GM18951 (cell line): ENCODE data around the gene TBX10.

ENCODE experiments used
- POLR2A ChIP-seq: IDR thresholded peaks from 4 replicates; pipeline ENCODE4 v1.6.1; 2011; ENCODE audit warnings: mild to moderate bottlenecking; ENCODE audit not compliant: insufficient read length, insufficient read depth; ENCODE audit errors: extremely low read depth
- in situ Hi-C: fragments of 300-500 bp; cut with MboI; formaldehyde crosslinking; loops from one replicate; pipeline ENCODE4 v1.12.0; 2022; ENCODE audit warnings: low sequenced_read_pairs, mixed read lengths, inconsistent platforms; ENCODE audit not compliant: unreplicated experiment

The TBX10 gene

DNA sequence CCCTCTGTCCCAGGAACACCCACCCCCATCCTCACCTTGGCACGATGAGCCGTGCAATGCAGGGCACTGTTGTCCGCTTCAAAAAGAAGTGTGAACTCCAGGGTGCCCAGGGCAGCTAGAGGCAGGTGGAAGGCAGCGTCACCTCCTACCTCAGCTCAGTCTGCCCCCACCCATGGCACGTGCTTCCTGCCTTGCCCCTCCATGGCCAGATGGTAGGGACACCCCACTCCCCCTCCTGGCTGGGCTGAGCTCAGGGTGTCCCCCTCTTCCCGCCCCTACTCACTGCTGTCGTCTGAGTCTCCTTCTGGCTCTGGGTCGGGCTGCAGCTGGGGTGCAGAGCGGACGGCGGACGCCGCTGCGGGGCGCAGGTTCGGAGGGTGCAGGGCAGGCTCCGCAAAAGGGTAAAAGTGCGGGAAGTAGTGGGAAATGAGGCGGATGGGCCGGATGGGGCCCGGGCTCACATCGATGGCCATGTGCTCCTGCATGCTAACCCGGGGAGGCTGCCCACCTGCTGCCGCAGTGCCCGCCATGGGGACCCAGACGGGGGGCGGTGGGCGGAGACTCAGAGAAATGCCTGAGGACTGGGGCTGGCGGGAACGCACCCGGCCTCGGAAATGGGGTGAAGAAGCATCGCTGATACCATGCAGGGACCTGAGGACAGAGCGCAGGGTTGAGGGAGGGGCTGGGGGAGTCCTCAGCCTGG lies 23.7 kb downstream of the TBX10 start:
- in situ Hi-C loops: no loop called here
- TF ChIP-seq POLR2A: no peak

DNA sequence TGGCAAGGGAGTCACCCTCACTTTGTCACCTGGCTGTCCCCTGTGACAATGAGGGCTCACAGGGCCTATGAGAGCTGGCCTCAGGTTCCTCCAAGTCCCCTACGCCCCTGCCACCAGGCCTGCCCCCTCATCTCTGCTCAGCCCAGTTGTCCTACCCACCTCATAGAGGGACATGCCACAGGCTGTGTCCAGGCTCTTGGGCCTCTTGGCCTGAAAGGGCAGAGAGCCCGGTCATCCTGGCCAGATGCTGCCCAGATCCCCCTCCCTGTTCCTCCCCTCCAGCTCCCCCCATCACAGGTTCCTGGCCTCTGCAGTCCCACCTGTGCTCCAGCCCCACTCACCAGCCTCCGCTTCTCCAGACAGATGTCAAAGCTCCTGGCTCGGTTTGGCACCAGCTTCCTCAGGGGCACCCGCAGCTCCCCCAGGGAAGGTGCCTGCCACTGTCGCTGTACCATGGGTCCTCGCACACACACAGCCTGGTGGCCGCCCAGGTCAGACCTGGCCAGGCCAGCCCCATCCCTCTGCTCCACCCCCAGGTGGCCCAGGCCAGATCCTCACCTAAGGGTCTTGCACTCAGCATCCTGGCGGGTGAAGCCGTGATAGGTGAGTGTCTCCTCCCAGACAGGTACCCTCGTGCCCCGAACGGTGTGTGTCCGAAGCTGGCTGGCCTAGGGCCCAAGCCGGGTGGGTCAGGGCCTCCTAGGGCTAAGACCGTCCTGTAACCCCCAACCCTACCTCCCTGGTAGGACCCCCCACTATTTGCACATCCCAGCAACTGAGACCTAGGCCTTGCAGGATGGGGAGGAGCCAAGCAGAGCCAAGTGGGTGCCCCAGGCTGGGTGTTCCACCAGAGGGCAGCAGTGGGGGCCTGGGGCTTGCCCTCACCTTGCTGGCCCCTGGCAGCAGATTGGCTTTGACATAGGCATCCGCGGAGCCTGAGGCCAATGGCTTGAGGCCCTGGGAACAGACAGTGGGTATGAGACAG lies 24.5 kb downstream of the TBX10 start:
- in situ Hi-C loops: no loop called here
- TF ChIP-seq POLR2A: no peak

DNA sequence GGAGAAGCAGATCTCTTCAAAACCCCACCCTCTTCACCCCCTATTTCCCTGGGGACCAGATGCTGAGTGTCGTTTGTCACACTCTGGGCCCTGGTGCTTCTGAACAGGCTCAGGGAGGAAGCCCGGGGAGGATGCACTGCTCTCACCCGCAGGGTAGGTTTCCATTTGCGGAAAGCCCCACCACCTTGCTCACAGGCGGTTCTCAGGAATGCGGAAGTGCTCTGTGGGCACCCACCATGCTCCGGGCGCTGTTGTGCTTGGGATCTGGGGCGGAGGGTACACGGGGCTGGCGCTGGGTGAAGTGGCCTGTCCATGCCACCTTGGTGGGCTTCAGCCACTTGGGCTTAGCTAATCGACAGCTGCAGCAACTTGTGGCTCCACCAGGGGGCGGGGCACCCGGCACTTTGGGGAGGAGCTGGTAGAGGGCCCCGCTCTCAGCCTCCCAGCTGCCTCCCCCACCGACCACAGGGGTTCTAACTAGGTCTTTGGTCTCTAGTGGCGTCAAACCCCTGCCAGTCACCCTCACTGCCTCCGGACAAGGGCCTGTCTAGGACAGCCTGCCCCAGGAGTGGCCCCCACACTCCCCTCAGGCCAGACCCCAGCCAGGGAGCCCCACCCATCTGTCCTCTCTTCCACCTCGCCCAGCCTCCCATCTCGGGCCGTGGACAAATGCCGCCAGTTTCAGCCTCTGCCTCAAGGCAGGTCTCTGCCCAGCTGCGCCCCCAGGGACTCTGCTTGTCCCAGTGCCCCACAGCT lies 25.4 kb downstream of the TBX10 start:
- in situ Hi-C loops: no loop called here

DNA sequence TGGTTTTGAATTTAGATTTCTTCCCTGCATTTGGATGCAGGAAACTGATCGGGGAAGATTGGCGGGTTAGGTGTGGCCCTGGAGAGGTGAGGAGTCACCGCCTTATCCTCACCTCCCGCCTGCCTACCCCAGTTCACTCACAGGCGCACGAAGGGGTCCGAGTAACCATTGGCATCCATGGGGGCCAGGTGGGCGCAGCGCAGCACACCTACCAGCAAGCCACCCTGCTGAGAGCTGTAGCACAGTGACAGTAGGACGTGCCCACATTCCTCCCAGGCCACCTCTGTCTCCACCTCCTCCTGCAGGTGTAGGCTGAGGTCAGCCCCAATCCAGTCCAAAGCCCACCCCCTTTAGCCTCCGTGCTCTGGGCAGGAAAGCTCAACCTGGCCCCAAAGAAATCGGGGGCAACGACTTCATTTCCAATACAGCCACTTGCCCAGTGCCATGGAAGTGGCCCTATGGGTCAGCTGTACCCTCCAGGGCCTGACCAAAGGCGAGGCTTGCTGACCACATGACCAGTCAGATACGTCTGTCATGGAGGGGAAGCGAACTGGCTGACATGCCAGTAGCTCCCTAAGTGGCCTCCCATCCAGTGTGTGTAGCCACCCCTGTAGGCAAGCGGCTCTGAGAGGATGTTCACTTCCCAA lies 26.1 kb downstream of the TBX10 start:
- in situ Hi-C loops: no loop called here
- no peak for TF ChIP-seq POLR2A

More for the DNA sequence above, 25.4 kb downstream of the TBX10 start:
- peak; percentile 78 for TF ChIP-seq POLR2A

DNA sequence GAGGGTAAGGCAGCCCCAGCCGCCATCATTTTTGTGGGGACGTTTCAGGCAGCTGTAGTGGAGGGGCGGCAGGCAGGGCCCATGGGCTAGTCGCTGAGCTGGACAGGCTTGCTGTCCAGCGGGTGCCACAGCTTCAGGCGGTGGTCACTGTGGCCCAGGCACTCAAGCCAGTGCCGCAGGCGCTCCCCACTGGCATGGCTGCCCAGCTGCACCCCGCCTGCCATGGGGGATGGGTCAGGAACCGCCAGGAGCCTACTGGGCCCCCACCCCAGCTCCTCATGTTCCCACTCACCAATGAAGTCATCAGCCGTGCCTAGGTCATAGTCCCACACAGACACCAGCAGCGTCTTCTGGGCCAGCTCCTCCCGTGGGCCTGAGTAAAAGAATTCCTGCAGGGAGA lies 26.8 kb downstream of the TBX10 start:
- TF ChIP-seq POLR2A: no peak
- in situ Hi-C loops: no loop called here

DNA sequence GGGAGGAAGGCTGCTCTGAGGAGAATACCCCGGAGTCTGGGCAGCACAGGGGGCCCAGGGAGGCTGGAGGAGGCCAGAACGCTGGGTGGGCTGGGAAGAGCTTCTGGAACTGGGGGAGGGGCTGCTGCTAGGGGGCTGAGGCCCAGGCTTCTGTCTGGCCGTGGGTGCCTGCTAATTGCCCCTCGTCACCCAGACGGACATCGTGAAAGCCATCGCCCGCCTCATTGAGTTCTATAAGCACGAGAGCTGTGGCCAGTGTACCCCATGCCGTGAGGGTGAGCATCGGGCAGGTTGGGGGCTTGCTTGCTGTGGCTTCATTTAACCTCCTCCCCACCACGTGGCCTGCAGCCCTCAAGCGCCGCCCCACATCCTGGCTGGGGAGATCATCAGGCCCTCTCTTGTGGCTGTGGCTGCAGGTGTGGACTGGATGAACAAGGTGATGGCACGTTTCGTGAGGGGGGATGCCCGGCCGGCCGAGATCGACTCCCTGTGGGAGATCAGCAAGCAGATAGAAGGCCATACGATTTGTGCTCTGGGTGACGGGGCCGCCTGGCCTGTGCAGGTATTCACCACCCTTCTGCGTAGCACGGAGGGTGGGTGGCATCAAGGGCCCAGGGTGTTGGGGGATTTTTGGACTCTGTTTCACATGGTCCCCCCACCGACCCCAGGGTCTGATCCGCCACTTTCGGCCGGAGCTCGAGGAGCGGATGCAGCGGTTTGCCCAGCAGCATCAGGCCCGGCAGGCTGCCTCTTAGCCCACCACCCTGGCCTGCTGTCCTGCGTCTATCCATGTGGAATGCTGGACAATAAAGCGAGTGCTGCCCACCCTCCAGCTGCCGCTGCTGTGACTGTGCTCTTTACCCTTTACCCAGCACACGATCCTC lies 27.6 kb downstream of the TBX10 start:
- TF ChIP-seq POLR2A: no peak
- in situ Hi-C loops: no loop called here

DNA sequence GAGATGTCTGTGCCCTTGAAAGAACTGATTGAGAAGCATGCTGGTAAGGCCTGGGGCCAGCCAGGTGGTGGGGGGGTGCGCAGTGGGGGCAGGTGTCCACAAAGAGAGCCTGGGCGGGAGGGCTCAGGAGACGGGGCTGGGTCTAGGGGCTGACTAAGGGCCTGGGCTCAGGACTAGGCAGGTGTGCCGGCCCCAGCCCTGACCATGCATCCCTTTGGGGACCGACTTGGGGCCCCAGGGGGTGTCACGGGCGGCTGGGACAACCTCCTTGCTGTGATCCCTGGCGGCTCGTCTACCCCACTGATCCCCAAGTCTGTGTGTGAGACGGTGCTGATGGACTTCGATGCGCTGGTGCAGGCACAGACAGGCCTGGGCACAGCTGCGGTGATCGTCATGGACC lies 28.4 kb downstream of the TBX10 start:
- in situ Hi-C loops: no loop called here
- no peak for TF ChIP-seq POLR2A

DNA sequence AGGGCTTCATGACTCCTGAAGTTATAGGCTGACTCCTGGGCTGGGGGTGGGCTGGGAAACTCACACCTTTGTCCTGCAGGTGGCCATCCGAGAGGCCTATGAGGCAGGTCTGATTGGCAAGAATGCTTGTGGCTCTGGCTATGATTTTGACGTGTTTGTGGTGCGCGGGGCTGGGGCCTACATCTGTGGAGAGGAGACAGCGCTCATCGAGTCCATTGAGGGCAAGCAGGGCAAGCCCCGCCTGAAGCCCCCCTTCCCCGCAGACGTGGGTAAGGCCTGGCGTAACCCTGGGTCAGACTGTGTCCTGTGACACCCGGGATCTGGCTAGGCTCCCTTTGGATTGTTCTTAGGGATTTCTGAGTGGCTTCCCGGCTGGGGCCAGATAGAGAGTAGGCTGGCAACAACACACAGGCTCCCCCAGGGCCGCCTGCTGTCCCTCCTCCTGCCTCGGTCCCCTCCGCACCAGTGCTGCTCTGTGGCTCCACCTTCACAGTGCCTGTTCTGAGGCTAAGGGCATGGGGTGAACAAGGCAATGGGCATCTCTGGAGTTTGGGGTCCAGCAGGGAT lies 29.2 kb downstream of the TBX10 start:
- no peak for TF ChIP-seq POLR2A
- in situ Hi-C loops: no loop called here

DNA sequence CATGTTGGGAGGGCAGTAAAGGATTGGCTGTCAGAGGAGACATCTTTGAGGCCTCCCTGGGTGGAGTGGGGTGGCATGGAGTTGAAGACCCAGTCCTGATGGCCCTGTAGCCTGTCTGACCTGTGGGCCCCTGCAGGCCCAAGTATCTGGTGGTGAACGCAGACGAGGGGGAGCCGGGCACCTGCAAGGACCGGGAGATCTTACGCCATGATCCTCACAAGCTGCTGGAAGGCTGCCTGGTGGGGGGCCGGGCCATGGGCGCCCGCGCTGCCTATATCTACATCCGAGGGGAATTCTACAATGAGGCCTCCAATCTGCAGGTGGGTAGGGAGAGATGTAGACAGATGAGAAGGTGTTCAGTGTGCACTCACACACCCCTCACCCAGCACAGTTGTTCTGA lies 30.2 kb downstream of the TBX10 start:
- in situ Hi-C loops: no loop called here
- TF ChIP-seq POLR2A: no peak

DNA sequence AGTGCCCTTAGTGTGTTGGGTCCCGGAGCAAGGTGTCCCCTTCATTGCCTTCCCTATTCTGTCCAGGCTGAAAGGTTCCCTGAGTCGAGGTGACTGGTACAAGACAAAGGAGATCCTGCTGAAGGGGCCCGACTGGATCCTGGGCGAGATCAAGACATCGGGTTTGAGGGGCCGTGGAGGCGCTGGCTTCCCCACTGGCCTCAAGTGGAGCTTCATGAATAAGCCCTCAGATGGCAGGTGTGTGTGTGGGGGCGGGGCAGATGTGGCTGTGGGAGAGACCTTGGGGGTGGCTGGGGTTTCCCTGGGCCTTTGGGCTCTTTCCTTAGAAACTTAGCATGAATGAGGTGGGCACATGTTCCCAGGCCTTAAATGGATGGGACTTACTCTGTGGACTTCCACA lies 31.1 kb downstream of the TBX10 start:
- no peak for TF ChIP-seq POLR2A
- in situ Hi-C loops: no loop called here

DNA sequence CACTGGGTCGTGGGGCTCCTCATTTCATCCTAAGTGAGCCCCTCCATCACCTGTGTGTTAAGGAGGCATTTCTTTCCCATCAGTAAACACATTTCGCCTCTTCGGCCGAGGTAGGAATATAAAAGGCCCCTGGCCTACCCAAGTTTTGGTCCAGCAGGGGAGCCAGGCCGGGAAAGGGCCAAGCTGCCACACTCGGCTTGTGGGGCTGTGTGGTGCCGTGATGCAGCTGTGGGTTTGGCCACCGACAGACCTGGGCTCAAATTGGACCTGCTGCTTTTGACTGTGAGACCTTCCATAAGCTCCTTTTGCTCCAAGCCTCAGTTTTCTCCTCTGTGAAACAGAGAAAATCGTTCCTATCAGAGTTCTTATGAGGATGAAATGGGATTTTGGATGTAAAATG lies 32.1 kb downstream of the TBX10 start:
- no peak for TF ChIP-seq POLR2A
- in situ Hi-C loops: no loop called here
